CD4-positive, alpha-beta T cell treated with Interferon alpha-2 for 1 hour (primary cell): Measurements from ENCODE around the gene KCTD12.
A peak's percentile ranks its signal among the peaks of the same experiment; 100 is the strongest.

Experiments used
- DNase-seq, 2 donors: peaks; one replicate each; pipeline ENCODE4 v3.0.0-alpha.2; 2020 to 2022

Gene KCTD12

DNA sequence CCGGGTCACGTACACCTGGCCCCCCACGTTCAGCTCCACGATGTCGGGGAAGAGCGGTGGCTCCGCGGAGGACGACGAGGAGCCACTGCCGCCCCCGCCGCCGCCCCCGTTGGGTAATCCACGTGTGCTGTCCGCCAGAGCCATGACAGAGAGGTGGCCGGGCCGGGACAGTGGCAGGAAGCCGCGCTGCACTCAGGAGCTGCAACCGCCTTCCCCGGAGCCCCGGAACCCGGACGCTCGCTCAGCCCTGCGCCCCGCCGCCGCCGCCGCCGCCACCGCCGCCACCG, 257 bp downstream of the KCTD12 start:
- DNase-seq = no peak

- DNase-seq = peak; percentile 49 to 53
These were observed 801 bp downstream of the KCTD12 start for GRCh38 chr13:76885203-76886004.

- DNase-seq = no peak
These were observed 1.4 kb downstream of the KCTD12 start for GRCh38 chr13:76884907-76885202.

- DNase-seq = peak in 1 of 2 donors; percentile 18
These were observed 1.9 kb downstream of the KCTD12 start for GRCh38 chr13:76884186-76884906.

DNA sequence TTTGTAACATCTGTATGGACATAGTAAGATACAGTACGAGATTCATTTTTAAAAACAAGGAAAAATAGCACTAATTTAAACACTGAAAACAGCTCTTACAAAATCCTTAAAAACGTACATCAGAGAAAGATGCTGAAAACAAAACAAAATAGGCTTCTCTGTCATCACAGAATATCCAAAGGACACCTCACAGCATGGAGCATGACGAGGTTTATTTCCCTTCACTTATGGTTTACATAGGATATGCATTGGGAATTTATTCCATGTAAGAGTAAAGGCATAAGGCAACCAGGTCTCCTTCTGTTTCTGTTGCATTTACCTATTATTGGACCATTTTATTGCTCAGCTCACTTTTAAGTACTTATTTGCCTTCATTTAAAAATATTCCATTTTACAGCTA, 3.0 kb downstream of the KCTD12 start:
- DNase-seq = no peak

- DNase-seq = peak in 1 of 2 donors; percentile 1
These were observed 3.8 kb downstream of the KCTD12 start for GRCh38 chr13:76882431-76882830.

DNA sequence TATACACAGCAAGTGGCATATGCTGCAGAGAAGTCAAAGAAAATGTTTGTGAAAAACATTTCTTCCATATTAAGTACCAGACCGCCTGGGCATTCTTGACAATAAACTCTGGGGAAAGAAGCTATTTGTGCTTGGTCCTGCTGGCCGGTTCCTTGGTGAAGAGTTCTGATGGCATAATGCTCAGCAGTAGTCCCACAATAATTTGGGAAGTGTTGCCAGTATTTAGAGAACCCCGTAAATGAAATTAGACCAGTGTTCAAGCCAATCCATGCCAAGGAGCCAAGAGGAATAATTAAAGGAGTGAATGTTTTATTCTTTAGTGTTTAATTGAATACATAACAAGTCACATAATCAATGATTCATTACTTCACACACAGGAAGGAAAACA, 6.3 kb downstream of the KCTD12 start:
- no peak for DNase-seq

DNA sequence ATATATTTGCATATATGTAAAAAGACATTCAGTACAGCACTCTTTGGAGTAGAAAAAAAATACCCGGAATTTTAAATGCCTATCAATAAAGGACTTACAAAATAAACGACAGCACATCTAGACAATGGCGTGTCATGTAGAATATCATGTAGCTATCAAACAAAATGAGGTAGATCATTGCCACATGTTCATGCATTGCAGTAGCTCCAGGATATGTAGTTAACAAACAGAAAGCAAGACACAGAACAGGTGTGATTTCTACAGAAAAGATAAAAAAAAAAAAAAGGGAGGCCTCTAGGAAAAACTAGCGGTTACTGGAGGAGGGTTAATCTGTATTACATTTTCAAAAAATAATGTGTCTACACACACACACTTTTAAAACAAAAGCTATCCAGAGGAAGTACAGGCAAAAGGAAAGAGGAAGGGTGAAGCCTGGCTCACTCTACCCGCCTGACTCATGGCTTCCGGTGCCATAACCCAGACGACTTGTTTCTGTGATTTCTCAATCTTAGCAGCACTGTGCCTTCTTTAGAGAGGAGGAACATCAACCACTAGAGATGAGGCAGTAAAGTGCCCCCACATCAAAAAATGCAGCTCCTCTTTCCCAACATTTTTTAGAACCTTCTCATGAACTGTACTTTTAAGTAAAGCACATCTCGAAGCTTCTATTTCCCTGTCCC, 6.9 kb downstream of the KCTD12 start:
- peak; percentile 62 to 72 for DNase-seq

- DNase-seq = no peak
These were observed 8.2 kb downstream of the KCTD12 start for GRCh38 chr13:76878043-76878442.

DNA sequence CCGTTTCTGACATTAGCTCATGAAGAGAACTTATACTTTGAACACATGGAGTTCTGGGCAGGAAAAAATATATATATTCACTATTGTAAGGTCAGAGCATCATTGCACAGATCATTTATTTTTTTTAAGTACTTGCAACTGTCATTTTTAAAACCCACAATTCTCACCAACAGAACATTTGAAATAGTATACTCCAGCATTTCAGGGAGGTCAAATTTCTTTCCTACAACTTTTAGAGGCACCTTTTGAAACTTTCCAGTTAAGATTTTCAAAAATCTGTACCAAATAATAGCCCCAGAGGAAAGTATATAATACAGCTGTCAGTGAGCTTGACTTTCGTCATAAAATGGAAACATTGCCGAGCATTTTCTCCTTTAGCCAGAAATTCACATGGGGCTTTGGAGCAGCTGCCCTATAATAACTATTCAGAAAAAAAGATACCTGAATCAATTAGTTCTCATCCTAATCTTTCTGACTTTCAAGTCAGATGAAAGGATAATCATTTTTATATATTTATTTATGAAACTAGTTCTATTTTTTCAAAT, 10.9 kb downstream of the KCTD12 start:
- no peak for DNase-seq

DNA sequence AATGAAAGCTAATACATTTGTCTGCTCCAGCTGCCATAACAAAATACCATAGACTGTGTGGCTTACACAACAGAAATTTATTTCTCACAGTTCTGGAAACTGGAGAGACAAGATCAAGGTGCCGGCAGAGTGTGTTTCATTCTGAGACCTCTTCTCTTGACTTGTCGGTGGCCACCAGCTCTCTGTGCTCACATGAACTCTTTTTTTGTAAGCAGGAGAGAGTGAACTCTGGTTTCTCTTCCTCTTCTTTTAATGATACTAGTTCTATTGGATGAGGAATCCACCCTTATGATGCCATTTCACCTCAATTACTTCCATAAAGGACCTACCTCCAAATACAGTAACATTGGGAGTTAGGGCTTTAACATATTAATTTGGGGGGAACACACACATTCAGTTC, 11.7 kb downstream of the KCTD12 start:
- no peak for DNase-seq

DNA sequence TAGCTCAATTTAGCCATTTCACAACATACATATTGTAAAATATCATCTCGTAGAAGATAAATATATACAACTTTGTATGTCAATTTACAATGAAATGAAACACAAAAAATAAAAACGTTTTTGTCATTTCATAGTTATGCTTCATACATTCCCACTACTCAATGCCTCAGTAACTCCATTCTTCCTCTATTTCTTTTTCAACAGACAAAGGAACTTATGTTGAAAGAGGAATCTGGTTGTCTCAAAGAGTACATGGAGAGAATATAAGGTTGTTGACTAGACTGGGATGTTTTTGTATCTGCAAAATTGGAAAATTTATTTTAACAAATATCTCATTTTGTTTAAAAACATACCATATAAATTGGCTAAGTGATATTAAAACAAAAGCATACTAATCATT, 12.8 kb downstream of the KCTD12 start:
- DNase-seq = no peak

GRCh38 chr13:76872675-76873074, 13.5 kb downstream of the KCTD12 start:
- no peak for DNase-seq

- no peak for DNase-seq
These were observed 14.8 kb downstream of the KCTD12 start for GRCh38 chr13:76871432-76871831.

- no peak for DNase-seq
These were observed 17.8 kb downstream of the KCTD12 start for GRCh38 chr13:76868371-76868770.

DNA sequence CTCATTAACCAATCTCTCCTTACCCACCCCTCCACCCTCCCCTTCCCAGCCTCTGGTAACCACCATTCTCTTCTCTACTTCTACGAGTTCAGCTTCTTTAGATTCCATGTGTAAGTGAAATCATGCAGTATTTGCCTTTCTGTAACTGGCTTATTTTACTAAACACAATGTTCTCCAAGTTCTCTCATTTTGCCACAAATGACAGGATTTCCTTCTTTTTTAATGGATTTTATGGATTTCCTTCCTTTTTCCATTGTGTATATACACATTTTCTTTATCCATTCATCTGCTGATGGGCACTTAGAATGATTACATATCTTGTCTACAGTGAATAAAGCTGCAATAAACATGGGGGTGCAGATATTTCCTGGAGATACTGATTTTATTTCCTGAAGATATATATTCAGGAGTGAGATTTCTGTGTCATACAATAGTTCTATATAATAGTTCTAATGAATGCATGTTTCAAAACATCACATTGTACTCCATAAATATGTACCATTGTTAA, 20.2 kb downstream of the KCTD12 start:
- no peak for DNase-seq

DNA sequence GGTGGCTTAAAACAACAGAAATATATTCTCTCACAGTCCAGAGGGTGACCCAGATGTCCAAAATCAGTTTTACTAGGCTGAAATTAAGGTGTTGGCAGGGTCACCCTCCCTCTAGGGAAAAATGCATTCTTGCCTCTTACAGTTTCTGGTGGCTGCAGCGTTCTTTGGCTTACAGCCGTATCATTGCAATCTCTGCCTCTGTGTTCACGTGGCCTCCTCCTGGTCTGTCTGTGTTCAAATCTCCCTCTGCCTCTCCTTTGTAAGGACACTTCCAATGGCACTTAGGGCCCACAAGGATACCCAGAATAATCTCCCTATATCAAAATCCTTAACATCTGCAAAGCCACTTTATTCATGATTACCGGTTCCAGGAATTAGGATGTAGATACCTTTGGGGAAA, 21.1 kb downstream of the KCTD12 start:
- DNase-seq = no peak

DNA sequence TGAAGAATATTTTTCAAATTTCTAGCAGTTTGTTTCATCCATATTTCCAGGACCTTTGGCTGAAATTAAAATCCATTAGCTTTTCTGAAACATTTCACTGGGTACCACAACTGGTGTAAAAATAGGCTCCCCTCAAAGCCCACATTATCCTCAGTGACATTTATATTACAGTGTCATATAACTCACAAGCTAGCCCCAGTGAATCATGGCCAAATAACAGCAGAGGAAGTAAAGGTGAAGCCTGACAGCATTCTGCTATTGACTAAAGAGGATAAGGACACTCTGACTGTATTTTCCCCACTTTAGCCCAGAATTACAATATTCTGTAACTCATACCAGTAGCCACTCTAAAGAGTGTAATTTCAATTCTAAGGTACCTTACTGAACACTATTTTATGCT, 21.9 kb downstream of the KCTD12 start:
- no peak for DNase-seq

- no peak for DNase-seq
These were observed 23.2 kb downstream of the KCTD12 start for GRCh38 chr13:76863022-76863421.

- DNase-seq = no peak
These were observed 24.3 kb downstream of the KCTD12 start for GRCh38 chr13:76861859-76862258.

- DNase-seq = no peak
These were observed 25.5 kb downstream of the KCTD12 start for GRCh38 chr13:76860706-76861105.

DNA sequence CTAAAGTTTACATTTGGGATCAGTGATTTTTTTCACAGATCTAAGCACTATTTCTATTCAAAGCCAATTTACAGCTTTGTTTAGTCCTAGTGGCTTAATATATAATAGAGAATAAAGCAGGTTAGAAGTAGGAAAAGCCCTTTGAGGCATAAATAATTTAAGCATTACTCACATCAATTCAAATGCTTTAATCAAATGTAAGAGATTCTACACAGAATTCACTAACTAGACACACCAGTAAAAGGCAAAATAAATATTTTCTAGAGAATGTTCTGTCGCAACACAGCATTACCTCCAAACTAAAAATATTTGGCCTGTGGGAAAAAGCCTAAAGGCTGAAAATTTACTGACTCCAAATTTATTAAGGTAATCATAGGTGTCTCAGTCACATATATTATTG, 31.3 kb downstream of the KCTD12 start:
- no peak for DNase-seq

GRCh38 chr13:76853921-76854608, 32.1 kb downstream of the KCTD12 start:
- DNase-seq = no peak
